Fibroblast of lung (primary cell): ENCODE measurements around the gene KMT2C.

Source experiments
- CTCF ChIP-seq, 2 donors: IDR thresholded peaks in 1 of 2; conservative IDR thresholded peaks in 1 of 2; 1 replicate in 1 of 2; 2 replicates in 1 of 2; pipeline ENCODE4 v1.5.1; 2011 to 2012; ENCODE audit warnings: low read length in 2 of 2, control low read depth in 1 of 2, inconsistent platforms in 1 of 2, low read depth in 1 of 2, mild to moderate bottlenecking in 1 of 2
- EZH2 ChIP-seq: IDR thresholded peaks from 2 replicates; pipeline ENCODE4 v1.5.1; 2012; ENCODE audit warnings: low read length, control low read depth, mild to moderate bottlenecking; ENCODE audit errors: missing control alignments

- TF ChIP-seq CTCF (conservative IDR thresholded peaks at IDR 0.05 in 1 of 2, IDR thresholded peaks at IDR 0.05 in 1 of 2; ENCODE audit: low read depth in 1 of 2, low read length in 2 of 2) (no peak), EZH2 (no peak)
These were observed 274.6 kb downstream of the KMT2C start for GRCh38 chr7:152161171-152161570.
